ENCODE measurements around the gene ARHGAP1.
"Not testable (repeated sequence)": the region's sequence is repeated elsewhere in the genome, so short reads cannot be mapped to it uniquely, and the experiment has no call there.

ARHGAP1 gene

GRCh38 chr11:46722566-46723358 is 22.3 kb upstream of the ARHGAP1 start:
- no peak for DNase-seq

- DNase-seq, result no peak
Observed at GRCh38 chr11:46721286-46721685, 20.9 kb upstream of the ARHGAP1 start.

GRCh38 chr11:46719543-46720218 is 19.3 kb upstream of the ARHGAP1 start:
- no peak for DNase-seq

DNA sequence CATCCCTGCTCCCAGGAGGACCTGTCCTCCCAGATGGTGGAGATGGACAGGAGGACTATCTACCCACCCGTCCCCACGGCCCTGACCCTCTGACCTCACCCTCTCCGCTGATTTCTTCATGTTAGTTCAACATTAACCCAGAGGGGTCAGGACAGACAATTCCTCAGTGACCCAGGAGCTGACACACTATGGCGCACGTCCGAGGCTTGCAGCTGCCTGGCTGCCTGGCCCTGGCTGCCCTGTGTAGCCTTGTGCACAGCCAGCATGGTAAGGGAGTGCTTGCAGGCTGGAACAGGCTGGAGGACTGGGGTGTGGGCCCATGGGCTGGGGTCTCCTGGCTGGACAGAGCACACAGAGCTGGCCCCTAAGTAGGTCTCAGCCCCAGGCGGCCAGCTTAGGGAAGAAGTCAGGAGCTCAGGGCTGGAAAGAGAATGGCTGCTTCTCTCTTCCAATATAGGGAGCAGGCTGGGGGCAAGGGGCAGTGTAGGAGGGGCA is 18.7 kb upstream of the ARHGAP1 start, which contains the start of gene F2:
F2 (plus strand) TSS at position 166 of the 495 bp plus-strand sequence; CDS start at position 189, 23 bp downstream.
- no peak for DNase-seq

DNA sequence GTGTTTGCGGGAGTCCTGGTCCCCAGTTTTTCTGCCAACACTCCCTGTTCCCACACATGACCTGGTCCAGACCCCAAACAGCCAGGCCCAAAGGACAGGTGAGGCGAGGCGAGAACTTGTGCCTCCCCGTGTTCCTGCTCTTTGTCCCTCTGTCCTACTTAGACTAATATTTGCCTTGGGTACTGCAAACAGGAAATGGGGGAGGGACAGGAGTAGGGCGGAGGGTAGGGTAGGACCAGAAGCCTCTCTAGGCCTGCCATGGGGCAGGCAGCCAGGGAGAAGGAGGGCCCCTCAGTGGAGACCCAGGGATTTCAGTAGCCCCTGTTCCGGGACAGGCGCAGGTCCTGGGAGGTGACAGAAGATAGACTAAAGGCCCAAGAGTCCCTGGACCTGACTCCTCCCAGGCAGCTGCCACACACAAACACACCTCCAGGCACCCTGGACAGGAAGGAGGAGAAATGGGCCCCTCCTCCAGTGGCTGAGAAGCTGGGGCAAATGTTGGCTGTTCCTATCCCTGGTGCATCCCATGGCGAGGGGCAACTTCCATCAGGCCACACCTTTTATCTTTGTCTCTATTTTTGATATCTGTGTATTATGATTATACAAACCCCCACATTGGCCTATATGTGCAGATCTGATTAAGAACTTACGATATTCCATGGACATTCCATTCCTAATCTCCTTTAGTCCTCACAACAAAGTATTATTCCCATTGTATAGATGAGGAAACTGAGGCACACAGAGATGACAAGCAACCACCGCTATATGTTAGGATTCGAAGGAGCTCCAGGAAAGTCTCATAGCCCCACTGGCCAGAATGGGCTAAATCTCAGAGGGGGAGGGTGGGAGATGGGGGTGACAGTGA is 18.0 kb upstream of the ARHGAP1 start:
- DNase-seq, result no peak

DNA sequence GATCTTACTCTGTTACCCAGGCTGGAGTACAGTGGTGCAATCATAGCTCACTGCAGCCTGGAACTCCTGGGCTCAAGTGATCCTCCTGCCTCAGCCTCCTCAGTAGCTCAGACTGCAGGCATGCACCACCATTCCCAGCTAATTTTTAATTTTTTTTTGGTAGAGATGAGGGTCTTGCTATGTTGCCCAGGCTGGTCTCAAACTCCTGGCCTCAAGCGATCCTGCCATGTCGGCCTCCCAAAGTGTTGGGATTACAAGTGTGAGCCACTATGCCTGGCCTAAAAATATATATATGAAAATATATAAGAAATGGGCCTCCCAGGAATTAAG is 17.4 kb upstream of the ARHGAP1 start:
- not testable (repeated sequence) for DNase-seq

DNA sequence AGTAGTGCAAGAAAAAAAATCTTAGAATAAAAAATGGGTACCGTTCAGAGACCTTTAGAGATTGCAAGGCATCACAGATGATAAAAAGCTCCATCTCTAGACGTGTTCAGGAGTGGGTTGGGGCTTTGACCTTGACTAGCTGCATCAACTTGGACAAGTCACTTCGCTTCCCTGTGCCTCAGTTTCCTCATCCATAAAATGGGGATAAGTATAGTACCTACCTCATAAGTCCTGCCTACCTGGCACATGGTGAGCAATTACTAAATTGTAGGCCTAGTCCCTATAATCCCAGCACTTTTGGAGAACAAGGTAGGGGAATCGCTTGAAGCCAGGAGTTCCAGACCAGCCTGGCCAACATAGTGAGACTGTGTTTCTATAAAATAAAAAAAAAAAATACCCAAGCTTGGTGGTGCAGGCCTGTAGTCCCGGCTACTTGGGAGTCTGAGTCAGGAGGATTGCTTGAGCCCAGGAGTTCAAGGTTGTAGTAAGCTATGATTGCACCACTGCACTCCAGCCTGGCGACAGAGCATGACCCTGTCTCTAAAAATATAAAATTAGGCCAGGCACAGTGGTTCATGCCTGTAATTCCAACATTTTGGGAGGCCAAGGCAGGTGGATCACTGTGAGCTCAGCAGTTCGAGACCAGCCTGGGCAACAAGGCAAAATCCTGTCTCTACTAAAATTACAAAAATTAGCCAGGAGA is 12.6 kb upstream of the ARHGAP1 start:
- no peak for DNase-seq

- DNase-seq, result no peak
Observed at GRCh38 chr11:46711303-46711702, 10.9 kb upstream of the ARHGAP1 start.

GRCh38 chr11:46710821-46711269 is 10.4 kb upstream of the ARHGAP1 start:
- no peak for DNase-seq

DNA sequence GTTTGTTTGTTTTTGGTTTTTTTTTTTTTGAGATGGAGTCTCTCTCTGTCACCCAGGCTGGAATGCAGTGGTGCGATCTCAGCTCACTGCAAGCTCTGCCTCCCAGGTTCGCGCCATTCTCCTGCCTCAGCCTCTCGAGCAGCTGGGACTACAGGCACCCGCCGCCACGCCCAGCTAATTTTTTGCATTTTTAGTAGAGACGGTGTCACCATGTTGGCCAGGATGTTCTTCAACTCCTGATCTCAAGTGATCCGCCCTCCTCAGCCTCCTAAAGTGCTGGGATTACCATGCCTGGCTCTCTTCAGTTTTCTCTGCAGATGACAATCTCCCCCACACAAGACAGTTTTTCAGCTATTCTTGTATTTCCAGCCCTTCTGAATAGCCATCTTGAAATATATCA is 8.9 kb upstream of the ARHGAP1 start:
- not testable (repeated sequence) for DNase-seq

DNA sequence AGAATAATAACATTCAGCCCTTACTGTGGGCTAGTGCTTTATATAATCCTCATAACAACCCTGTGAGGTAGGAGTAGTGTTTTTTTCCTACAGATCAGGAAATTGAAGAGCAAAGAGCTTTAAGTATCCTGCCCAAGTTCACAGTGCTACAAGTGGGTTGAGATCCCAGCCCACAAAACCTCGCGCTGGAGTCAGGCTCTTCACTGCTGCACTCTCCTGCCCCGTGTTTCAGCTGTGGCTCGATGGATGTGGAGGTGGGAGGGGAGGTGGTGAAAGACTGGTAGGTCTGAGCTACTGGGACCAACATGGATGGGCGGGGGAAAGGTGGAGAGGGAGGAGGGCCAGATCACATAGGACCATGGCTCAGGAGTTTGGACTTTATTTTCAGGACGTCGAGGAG is 6.5 kb upstream of the ARHGAP1 start:
- no peak for DNase-seq

DNA sequence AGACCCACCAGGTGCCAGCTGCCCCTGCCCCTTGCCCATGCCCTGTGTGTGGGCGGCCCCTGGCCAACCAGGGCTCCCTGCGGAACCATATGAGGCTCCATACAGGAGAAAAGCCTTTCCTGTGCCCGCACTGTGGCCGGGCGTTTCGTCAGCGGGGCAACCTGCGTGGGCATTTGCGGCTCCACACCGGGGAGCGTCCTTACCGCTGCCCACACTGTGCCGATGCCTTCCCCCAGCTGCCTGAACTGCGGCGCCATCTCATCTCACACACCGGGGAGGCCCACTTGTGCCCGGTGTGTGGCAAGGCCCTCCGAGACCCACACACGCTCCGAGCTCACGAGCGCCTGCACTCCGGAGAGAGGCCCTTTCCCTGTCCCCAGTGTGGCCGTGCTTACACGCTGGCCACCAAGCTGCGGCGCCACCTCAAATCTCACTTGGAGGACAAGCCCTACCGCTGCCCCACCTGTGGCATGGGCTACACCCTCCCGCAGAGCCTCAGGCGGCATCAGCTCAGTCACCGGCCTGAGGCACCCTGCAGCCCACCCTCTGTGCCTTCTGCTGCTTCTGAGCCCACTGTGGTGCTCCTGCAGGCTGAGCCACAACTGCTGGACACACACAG is 4.8 kb upstream of the ARHGAP1 start:
- DNase-seq, result no peak

DNA sequence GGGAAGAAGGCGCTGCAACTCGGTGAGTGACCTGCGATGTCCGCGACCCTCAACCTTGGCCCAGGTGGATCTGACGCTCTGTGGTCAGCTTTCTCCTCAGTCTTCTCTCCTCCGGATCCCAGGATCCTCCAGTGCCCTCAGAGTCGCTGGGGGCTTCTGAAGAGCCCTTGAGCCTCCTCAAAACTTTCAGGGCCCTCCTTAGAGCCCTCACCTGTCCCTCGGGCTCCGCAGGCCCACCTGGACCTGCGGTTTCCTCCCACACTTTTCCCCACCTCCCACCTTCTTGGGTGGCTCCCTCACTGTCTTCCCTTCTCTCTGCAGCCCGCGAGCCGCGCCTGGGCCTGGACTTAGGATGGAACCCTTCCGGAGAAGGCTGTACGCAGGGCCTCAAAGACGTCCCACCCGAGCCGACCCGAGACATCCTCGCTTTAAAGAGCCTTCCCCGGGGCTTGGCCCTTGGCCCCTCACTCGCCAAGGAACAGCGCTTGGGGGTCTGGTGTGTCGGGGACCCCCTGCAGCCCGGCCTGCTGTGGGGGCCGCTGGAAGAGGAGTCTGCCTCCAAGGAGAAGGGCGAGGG is 747 bp upstream of the ARHGAP1 start:
- DNase-seq, result no peak

- no peak for DNase-seq
Observed at GRCh38 chr11:46698597-46698996, 1.8 kb downstream of the ARHGAP1 start.

DNA sequence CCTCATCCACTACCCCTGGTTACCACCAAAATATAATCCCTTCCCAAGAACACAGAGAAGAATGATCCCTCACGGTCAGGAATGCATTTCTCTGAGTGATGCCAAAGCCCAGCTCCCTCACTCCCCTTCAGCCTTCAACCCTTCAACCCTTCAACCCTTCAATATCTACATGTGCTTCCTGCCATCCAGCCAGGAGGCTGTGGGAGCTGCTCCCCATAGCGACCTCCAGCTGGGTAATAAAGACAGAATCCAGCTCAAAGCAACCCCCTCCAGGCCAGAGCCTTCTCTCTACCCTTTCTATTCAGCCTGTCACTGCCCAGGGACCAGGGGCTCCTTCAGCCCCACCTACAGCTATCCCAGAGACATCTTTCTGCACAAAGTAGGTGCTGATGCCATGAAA is 2.7 kb downstream of the ARHGAP1 start:
- no peak for DNase-seq

- DNase-seq, result no peak
Observed at GRCh38 chr11:46697303-46697702, 3.1 kb downstream of the ARHGAP1 start.

DNA sequence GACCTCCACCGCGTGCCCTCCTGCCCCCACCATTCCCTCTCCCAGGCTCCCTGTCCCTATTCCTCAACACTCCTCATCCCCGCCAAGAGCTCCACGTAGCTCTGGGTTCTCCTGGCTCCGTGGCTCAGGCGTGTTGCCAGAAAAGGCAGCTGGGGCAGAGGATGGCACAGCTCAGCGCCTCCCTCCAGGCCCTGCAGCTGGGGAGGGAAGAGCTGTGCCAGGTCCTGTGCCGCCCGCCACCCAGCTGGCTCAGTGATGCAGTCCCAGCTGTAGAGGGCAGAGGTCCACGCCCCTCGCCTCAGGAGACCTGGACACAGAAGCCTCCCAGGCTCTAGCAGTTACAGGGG is 4.2 kb downstream of the ARHGAP1 start:
- DNase-seq, result no peak

DNA sequence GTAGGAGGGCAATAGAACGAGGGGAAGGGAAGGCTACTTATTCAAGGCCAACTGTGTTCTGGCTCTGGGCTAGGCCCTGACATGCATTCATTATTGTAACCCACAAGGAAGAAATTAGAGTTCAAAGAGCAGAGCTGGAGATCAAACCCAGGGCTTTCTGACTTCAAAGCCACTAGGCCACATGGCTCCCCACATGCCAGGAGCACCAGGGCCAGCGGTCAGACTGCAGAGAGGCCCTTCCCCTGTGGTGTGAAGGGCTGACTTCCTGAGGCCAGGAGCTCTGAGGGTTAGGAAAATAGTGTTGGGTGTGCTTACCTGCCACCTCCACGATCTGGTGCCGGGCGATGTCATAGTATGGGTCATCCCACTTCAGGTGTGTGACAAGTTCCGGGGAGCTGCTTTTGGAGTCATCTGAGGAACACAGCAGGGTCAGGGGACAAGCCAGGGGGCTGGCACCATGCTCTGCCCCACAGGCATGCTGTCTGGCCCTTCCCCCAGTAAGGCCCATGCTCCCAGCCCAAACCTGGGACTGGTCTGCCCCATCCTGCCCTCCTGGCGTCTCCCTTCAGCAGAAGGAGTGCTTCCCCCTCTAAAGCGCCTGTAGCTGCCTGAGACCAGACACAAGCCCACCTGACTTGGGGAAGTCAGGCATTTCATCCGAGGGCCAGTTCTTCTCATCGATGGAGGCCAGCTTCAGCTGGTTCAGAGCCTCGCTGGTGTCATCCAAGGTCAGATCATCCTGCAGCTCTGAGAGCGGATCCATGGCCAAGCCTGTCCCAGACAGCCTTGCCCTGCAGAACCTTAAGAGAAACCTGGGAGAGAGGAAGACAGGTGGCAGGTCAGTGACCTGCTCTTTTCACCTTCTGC is 4.8 kb downstream of the ARHGAP1 start:
- no peak for DNase-seq

GRCh38 chr11:46694607-46695006 is 5.8 kb downstream of the ARHGAP1 start:
- DNase-seq, result no peak

GRCh38 chr11:46694072-46694471 is 6.3 kb downstream of the ARHGAP1 start:
- DNase-seq, result no peak

- DNase-seq, result no peak
Observed at GRCh38 chr11:46693597-46694012, 6.8 kb downstream of the ARHGAP1 start.

All from activated CD4-positive, CD25-positive, alpha-beta regulatory T cell treated with anti-CD3 and anti-CD28 coated beads, Interleukin-2, amount 50 U/mL, for 72 hours (primary cell).